ENCODE results near the gene L3MBTL3. TPM values are rescaled to one million over a fixed set of nuclear protein-coding genes. Genes with fewer than 3 reads are reported as not detected.

The L3MBTL3 gene
- total RNA-seq, 1 donor from 2014 or later = 9.5 TPM

- Histone ChIP-seq H3K36me3 (ENCODE audit: control insufficient read depth, insufficient read depth, low read length) (no peaks in the 10 kb centered on the region), H3K27me3 (ENCODE audit: control insufficient read depth, insufficient read depth, low read length) (no peaks in the 10 kb centered on the region), H3K4me3 (ENCODE audit: low read depth, low read length) (no peak overlapping the region)
- no peak for DNase-seq (ENCODE audit: low read depth)
- no peak for TF ChIP-seq CTCF (IDR thresholded peaks at IDR 0.05; ENCODE audit: insufficient read depth, low read length, poor library complexity, severe bottlenecking)
Observed at GRCh38 chr6:130189531-130190397, 171.4 kb downstream of the L3MBTL3 start.

Other genes starting within 250 kb of the L3MBTL3 start
- not detected in 2 replicates for gene TMEM244, start 157.3 kb upstream of the L3MBTL3 start, total RNA-seq
- 0.07 TPM in 1 of 2 replicates, not detected in the other for gene SAMD3, start 204.4 kb downstream of the L3MBTL3 start, total RNA-seq